NB4 (cell line): Measurements from ENCODE around the gene CT45A1.
"Not testable (repeated sequence)": the region's sequence is repeated elsewhere in the genome, so short reads cannot be mapped to it uniquely, and the experiment has no call there.

Experiments used
- DNase-seq: peaks from one replicate; pipeline ENCODE4 v3.0.0; 2010; ENCODE audit warnings: low read depth
- H3K4me3 ChIP-seq: one replicate; pipeline ENCODE4 v1.5.1; 2011; ENCODE audit warnings: mild to moderate bottlenecking, low read depth, low read length, moderate library complexity
- MYC ChIP-seq: IDR thresholded peaks from 2 replicates; pipeline ENCODE4 v1.6.1; 2011; ENCODE audit warnings: low read depth, low read length
- POLR2A ChIP-seq: IDR thresholded peaks from 2 replicates; pipeline ENCODE4 v1.6.1; 2011; ENCODE audit warnings: mild to moderate bottlenecking; ENCODE audit not compliant: insufficient read length; ENCODE audit errors: extremely low read depth
- TF ChIP-seq, protein P1 (sequence below): IDR thresholded peaks from one replicate; pipeline ENCODE4 v1.5.1; 2012; ENCODE audit warnings: low read depth, low read length
- TF ChIP-seq, protein P2 (sequence below): IDR thresholded peaks from 2 replicates; pipeline ENCODE4 v1.6.1; 2011; ENCODE audit warnings: low read depth, low read length

The CT45A1 gene, protein sequence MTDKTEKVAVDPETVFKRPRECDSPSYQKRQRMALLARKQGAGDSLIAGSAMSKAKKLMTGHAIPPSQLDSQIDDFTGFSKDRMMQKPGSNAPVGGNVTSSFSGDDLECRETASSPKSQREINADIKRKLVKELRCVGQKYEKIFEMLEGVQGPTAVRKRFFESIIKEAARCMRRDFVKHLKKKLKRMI

DNA sequence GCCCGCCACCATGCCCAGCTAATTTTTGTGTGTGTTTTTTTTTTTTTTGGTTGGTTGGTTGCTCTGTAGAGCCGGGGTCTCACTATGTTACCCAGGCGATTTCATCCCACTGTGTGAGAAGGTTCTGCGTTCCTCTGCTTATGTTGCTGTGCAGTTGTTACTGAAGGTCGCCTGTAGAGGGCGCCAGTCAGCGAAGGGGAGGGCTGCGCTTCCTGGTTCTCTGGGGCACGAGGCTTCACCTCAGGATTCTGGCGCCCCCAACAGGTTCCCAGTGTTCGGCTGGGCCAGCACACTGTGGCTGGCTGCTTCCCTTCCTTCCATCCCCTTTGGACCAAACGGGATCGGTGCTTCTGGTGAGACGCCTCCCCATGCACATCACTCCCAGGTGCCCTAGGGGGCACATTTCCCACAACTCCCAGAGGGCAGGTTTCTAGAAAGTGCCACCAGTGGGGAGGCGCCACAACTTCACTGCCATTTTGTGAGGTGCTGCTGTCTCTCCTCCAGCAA is at the start of gene CT45A1:
Gene CT45A1, plus strand, starts transcription at position 457 of the 507 bp plus-strand sequence. CDS start 5,302 bp downstream, outside the sequence.
- H3K4me3 ChIP-seq = not testable (repeated sequence)
- TF ChIP-seq, protein P1, sequence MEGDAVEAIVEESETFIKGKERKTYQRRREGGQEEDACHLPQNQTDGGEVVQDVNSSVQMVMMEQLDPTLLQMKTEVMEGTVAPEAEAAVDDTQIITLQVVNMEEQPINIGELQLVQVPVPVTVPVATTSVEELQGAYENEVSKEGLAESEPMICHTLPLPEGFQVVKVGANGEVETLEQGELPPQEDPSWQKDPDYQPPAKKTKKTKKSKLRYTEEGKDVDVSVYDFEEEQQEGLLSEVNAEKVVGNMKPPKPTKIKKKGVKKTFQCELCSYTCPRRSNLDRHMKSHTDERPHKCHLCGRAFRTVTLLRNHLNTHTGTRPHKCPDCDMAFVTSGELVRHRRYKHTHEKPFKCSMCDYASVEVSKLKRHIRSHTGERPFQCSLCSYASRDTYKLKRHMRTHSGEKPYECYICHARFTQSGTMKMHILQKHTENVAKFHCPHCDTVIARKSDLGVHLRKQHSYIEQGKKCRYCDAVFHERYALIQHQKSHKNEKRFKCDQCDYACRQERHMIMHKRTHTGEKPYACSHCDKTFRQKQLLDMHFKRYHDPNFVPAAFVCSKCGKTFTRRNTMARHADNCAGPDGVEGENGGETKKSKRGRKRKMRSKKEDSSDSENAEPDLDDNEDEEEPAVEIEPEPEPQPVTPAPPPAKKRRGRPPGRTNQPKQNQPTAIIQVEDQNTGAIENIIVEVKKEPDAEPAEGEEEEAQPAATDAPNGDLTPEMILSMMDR = peak; percentile 27
- peak; percentile 31 for DNase-seq

DNA sequence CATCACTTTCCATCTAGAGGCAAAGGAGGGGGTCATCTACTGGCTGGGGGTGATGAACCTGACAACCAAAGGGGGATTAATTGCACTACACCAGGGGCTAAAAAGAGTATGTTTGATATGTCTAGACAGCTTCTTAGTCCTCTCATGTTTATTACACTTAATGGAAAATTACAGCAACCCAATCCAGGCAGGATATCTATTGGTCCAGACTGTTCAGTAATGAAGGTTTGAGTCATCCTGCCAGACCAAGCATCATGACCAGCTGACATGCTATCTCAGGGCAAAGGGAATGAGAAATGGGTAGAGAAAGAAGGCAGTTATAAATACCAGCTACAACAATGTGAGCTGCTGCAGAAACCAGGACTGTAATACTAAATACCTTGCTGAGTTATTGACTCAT is 40.5 kb upstream of the CT45A1 start:
- not testable (repeated sequence) for DNase-seq, H3K4me3 ChIP-seq

DNA sequence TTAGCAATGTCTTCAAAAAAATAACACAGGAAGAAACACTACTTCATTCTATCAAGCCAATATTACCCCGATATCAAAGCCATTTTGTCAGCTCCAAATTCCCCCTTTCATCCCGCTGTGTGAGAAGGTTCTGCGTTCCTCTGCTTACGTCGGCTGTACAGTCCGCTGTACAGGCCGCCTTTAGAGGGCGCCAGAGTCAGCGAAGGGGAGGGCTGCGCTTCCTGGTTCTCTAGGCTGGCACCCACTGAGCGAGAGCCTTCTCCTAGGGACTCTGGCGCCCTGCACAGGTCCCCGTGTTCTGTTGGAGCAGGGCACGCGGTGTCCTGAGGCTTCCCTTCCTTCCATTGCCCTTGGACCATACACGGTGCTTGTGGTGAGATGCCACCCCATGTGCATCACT is 25.3 kb upstream of the CT45A1 start:
- TF ChIP-seq POLR2A = no peak
- TF ChIP-seq, protein P2, sequence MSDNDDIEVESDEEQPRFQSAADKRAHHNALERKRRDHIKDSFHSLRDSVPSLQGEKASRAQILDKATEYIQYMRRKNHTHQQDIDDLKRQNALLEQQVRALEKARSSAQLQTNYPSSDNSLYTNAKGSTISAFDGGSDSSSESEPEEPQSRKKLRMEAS = no peak
- TF ChIP-seq, protein P1 = peak; percentile 26
- no peak for TF ChIP-seq MYC
- no peak overlapping the region for H3K4me3 ChIP-seq
- peak; percentile 7 for DNase-seq

DNA sequence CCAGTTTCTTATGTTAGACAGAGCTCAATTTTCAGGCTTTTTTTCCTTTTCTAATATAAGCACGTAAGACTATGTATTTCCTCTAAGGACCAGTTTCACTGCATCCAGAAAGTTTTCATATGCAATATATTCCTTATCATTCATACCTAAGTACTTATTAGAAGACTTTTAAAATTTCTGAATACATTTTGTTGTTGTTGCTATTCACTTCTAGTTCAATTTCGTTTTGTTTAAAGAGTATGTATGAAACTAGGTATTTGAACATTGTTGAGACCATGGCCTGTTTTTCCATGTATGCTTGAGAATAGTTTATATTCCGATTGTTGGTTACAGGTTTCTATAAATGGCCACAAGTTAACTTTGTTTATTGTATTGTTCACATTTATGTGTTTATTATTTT is 18.0 kb upstream of the CT45A1 start:
- H3K4me3 ChIP-seq = no peak overlapping the region
- DNase-seq = no peak
- TF ChIP-seq, protein P1 = no peak
- TF ChIP-seq MYC = no peak
- no peak for TF ChIP-seq POLR2A
- TF ChIP-seq, protein P2 = no peak

DNA sequence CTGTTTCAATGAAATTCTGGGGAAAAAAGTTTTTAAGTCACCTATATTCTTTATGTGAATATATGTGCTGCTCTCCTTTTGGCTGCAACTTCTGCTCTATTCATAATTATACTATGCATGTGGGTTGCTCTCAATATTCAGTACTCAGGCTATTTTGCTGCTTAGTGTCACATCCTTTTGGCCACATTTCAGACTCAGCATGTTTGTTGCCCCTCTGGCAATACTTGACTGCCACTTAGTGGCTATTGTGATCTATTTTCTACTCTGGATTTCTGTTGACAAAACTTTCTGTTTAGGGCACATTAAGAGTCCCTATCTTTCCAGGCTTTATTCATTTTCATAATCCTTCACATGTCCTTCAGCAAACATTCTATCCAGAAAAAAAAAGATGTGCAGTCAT is 15.8 kb upstream of the CT45A1 start:
- H3K4me3 ChIP-seq = no peak overlapping the region
- no peak for TF ChIP-seq MYC
- TF ChIP-seq, protein P1 = no peak
- TF ChIP-seq, protein P2 = no peak
- no peak for TF ChIP-seq POLR2A
- no peak for DNase-seq

DNA sequence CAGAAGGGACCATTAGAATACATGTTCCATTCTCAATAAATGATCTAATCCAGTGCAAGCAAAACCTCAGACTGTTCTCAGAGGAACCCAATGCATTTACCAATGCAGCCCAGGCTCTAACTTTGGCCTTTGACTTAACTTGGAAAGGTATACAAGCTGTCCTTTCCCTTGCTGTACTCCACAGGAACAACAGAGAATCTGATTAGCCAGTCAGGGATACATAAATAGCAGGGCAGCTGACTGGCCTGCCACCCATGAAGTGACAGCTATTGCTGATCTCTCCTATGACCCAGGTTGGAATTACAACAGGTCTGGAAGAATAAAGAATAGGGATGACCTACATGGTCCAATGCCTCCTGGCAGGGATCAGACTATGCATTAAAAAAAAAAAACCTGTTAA is 14.5 kb upstream of the CT45A1 start:
- no peak overlapping the region for H3K4me3 ChIP-seq
- no peak for DNase-seq
- TF ChIP-seq POLR2A (no peak), MYC (no peak)
- TF ChIP-seq, protein P2 = no peak
- TF ChIP-seq, protein P1 = no peak
